Activated T-cell treated with anti-CD3 and anti-CD28 coated beads, Interleukin-2, amount 50 U/mL, for 48 hours (primary cell): ENCODE results near the gene SRGAP3.

ENCODE experiments used
- DNase-seq, 2 experiments: peaks; one replicate each; pipeline ENCODE4 v3.0.0-alpha.2; 2020

SRGAP3 gene

GRCh38 chr3:9077029-9077428 lies 172.4 kb downstream of the SRGAP3 start:
- no peak for DNase-seq

DNA sequence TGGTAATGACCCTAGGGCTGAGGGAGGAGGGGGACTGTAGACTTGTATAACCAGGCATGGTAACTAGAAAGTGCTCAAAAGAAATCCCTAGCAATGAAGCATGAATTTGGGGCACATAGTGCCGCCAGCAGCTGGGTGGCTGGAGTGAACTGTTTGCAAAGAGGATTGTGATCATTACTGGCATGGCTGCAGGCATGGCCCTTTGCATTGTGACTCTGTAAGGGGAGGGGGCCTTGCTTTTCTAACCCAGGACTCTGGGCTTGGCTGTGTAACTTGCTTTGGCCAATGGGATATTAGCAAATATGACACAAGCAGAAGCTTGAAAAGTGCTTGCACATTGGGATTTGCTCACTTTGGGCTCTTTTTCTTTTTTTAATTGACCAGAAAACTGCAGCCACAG lies 173.7 kb downstream of the SRGAP3 start:
- DNase-seq, result no peak

DNA sequence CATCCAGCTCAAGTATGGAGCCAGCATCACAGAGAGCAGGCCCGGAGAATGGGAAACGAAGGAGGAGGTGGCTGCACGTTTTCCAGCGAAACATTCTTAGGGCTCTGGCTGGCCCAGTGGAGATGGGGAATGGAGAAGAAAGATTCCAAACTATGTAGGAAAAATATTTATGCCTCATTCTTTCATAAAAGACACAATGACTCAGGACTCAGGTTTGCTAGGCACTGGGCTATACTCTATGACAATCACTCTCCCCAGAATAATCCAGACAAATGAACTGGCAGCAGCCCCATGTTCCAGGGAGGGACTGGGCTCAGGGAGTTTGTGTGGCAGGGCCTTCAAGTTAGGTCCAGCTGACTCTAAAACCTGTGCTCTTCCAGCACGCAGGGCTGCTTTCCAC lies 175.4 kb downstream of the SRGAP3 start:
- DNase-seq, result no peak

- no peak for DNase-seq
These were observed 176.8 kb downstream of the SRGAP3 start for GRCh38 chr3:9072667-9073009.

GRCh38 chr3:9071936-9072666 lies 177.3 kb downstream of the SRGAP3 start:
- no peak for DNase-seq

DNA sequence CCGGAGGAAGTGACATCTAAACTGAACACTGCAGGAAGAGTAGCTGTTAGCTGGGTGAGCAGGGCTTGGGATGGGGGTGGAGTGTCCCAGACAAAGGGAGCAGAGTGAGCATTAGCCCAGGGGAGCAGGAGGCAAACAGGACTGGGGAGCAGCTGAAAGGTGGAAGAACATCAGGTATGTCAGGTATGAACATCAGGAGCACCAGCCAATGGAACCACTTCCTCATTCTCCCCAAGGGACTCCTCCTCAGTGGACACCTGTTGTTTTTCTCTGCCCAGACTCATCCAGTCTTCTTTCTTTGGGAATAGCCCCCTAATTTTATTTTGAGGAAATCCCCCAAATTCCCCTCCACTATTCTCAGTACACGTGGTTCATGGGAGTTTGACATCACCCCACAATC lies 178.5 kb downstream of the SRGAP3 start:
- no peak for DNase-seq

- no peak for DNase-seq
These were observed 179.5 kb downstream of the SRGAP3 start for GRCh38 chr3:9069971-9070370.

DNA sequence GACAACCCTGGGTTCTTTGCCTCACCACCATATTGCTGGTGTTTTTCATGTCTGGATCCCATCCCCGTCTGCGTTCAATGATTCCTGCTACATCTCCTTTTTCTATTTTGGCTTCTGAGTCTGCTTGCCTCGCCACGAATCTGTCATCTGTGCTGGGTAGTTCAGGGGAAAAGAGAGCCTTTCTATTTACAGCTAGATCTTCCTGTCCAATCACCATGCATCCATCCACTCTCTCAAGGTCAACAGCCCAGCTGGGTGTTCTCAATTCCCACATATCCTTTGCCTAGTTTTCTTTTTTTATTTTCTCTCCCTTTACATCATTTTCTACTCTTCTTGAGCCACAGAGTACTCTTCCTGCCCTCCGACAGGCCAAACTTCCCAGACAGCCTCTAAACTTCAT lies 181.4 kb downstream of the SRGAP3 start:
- DNase-seq, result no peak

DNA sequence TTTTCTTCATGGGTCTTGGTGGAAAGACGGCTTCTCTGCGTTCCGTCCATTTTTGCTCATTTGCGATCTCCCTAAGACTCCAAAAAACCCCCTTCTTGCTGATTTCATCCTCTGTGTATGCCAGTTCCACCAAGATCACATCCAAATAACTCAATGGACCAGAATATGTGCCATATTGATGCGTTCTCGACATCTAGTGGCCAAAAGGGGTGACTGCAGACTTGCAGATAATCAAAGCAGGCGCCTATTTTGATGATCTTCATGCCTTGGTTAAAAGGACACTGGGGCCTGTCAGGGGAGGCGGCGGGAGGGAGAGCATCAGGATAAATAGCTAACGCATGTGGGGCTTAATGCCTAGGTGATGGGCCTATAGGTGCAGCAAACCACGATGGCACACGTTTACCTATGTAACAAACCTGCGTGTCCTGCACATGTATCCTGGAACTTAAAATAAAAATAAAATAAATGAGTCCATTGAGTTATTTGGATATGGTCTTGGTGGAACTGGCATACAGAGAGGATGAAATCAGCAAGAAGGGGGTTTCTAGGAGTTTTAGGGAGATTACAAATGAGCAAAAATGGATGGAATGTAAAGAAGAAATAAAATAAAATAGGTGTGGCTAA lies 182.0 kb downstream of the SRGAP3 start:
- peak; percentile 35 to 43 for DNase-seq

- no peak for DNase-seq
These were observed 182.7 kb downstream of the SRGAP3 start for GRCh38 chr3:9066775-9067174.

- no peak for DNase-seq
These were observed 183.3 kb downstream of the SRGAP3 start for GRCh38 chr3:9066141-9066540.

- no peak for DNase-seq
These were observed 184.6 kb downstream of the SRGAP3 start for GRCh38 chr3:9064850-9065249.

DNA sequence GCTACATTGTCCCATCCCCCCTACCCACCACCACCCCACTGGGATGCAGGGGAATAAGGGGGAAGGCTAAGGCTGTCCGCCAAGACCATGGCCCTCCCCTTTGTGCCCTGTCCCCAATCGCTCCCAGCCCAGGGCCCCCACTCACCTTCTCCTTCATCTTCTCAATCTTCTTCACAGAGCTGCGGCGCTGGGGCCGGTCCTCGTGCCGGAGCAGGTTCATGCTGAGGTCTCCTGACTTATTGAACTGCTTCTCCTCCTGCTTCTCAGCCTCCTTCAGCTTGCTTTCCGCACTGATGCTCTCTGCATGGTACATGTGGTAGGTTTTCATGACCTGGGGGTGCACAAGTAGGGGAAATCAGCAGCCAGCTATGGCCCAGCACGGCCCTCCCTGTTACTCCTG lies 185.2 kb downstream of the SRGAP3 start:
- DNase-seq, result no peak

- no peak for DNase-seq
These were observed 186.9 kb downstream of the SRGAP3 start for GRCh38 chr3:9062570-9062969.

DNA sequence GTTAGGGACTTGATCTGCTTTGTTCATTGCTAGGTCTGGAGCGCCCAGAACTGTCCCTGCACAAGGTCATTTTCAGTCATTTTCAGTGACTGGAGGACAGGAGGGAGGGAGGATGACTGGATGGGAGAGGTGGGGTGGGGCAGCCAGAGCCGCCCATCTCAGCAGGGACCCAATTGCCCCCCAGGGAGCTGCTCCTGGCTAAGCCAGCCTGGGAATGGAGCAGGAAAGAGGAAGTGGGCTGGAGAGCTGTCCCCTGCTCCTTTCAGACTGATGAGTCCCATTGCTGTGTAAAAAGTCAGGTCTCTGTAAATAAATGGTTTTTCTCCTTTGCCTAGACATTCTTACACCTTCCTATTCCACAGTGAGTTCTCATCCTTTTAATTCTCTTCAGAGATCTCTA lies 187.8 kb downstream of the SRGAP3 start:
- DNase-seq, result no peak

DNA sequence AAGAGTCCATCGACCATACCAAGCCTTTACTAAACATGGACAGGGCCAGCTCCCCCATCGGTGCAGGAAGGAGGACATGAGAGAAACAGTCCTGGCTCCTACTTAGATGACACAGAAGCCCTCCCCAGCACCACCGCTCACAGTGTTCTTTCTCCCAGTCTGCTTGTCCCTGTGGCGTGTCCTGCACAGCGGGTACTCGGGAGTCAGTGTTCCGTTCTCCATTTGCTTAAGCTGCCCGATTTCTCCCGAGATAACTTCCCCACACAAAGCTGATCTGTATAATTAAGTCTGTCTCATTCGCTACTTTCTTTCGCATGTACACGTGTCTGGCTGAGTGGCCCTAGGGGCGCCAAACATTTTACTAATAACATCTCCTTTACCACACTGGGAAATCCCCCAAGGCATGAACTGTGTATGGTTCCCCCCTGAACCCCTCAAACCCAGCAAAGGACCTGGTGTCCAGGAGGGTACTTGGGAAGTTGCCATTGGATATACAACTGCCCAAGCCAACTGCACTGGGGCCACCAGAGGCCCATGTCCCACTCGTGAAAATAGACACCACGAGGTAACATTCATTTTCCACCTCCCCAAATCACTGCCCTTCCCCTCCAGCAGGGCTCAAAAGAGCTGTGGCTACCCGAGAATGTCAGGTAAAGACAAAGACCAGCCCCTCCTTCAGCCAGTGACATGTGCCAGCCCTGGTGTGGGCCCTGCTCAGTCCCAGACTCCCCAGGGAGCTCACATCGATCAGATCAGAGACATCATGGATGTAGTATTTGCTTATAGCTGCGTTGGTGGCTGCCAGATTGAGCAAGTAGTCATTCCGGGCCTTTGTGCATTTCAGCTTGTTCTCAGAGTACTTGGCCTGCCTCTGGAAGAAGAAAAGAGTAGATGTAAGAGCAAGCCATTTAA lies 189.7 kb downstream of the SRGAP3 start:
- DNase-seq, result no peak

GRCh38 chr3:9056581-9056980 lies 192.9 kb downstream of the SRGAP3 start:
- DNase-seq, result no peak

DNA sequence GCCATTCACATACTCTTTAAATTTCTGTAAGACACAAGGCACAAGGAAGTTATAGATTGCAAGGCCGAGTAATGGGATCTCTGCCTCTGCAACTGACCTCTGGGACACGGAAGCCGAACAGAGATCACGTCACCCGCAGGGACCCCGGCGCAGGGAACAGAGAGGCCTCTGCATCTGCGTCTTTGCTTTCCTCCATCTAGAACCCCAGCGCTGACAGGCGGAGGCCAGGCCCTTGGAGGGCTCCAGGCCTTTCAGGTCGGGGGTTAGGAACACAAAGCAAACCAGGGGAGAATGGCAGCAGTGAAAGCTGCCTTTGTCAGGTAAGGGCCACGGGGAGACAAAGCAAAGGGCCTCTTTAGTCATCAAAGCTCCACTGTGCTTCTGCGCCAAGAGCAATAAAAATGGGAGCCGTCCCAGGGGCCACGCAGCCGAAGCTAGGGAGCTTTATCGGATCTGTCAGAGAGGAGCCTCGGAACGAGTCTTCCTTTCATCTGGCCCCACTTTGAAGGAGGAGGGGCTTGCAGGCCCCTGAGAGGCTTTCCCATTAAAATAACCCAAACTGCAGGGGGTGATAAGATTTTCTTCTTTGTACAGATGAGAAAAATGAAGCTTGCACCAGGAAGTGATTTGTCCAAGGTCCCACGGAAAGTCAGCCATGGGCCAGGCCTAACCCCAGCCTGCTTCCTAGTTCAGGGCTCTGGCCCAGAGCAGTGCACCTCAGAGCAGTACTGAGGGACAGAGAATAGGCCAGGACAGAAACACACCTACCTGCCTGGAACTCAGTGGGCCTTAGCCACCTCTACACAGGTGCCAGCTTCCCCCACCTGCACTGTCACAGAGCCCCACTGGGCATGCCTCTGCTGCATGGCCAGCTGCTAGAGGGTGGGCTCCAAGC lies 201.7 kb downstream of the SRGAP3 start:
- DNase-seq, result no peak

GRCh38 chr3:9045371-9045770 lies 204.1 kb downstream of the SRGAP3 start:
- DNase-seq, result no peak

DNA sequence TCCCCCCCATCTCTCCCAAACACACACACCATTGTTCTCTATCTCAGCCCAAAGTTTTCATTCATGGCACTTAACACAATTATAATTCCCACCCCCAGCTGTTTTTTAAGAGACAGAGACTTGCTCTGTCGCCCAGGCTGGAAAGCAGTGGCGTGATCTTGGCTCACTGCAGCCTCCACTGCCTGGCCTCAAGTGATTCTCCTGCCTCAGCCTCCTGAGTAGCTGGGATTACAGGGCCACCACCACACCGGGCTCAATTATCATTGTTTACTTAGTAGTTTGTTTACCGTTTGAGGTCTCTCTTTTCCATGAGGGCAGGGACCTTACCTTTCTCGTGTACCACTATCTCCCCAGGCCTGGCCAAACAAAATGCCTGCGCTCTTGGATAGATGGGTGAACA lies 206.4 kb downstream of the SRGAP3 start:
- no peak for DNase-seq

- DNase-seq, result no peak
These were observed 207.8 kb downstream of the SRGAP3 start for GRCh38 chr3:9041626-9042025.

DNA sequence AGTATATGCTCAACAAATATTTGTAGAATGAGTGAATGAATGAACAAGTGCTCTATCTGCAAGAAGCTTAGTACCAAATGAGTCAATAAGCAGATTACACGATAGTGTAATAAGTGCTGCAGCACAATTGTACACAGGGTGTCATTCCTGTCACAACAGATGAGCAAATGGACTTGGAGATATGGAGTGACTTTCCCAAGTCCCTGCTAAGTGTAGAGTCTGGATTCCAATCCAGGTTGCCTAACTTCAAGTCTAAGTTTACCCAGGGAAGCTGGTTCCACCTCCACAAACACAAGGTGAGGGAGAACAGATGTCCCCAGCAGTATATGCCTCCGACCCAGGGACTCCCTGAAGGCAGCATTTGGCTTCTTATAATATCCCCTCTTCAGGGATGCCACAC lies 208.4 kb downstream of the SRGAP3 start:
- no peak for DNase-seq

- DNase-seq, result no peak
These were observed 212.2 kb downstream of the SRGAP3 start for GRCh38 chr3:9037144-9037711.
